ENCODE measurements around the gene OCA2.
"Not testable (repeated sequence)": the region's sequence is repeated elsewhere in the genome, so short reads cannot be mapped to it uniquely, and the experiment has no call there.

Gene OCA2

DNA sequence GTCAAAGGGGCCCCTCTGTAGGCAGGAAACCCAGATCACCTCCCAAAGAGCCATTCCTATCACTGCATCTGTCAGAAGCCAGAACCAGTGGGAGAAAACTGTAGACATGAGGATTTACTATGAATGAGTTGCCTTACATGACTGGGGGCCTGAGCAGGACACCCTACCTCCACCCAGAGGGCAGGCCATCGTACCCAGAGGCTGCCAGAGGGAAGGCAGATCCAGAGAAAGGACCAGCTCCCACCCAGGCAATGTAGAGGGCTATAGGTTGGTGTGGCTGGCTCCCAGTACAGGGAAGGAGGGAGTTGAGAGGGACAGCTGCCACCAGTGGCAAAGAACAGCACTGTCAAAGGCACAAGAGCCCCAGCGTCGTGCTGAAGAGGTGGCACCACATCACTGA lies 233.2 kb downstream of the OCA2 start:
- no peak for DNase-seq

DNA sequence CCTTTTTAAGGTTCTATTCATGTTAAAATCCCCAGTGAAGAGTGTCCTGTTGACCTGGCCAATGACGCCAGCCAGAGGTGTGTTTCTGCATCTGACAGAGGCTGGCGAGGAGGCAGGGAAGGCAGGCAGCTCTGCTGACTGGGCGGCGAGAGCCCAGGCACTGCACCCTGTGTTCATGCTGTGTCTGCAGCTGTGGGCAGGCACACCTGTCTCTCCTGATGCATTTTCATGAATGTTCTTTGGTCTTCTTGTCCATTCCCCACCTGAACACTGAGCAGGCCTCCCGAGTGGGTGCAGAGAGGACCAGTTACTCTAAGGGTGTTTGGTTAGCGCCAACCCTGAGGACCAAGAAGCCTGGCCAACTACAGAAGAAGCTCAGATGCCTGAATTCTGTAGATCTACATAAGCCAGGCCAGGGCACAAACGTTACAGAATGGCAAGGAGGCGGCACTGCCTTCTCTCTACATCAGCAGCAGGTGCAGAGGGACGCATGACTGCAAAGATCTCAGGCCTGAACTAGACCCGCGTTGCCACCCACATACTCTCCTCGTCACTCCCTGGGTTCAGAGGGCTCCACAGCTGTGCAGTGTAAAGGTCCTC lies 233.7 kb downstream of the OCA2 start:
- no peak for DNase-seq

DNA sequence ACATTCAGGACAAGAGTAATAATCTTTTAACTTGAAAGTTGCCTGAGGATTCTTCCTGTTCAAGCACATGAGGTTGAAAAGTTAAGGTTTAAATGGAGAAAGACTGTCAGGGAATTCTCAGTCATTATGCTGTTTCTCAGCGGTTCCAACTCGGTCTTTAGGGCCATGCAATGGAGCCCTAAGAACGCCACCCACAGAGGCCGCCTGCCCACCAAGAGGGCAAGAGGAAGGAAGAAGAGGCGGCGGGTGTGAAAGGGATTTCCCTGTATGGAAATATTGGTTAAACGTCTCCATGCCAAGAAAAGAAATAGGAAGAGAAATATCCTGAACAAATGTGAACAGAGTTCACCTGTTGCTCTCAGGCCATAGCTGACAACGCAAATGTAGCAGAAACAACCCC lies 234.4 kb downstream of the OCA2 start:
- no peak for DNase-seq

DNA sequence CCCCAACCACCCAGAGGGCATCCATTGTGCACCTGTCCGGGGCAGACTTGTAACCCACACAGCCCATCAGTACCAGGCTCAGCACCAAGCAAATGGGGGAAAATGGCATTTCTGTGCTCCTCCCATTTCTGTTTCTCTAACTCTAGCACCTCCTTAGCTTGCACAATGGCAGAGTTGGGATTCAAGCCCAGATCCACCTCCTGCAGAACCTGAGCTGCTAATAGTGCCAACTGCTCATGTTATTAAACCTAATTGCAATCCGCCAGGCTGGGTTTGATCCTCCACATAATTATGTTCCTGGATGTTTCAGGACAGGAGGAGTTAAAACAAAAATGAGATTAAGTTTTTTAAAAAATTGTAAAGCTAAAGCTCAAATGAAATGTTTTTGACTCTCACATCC lies 235.0 kb downstream of the OCA2 start:
- DNase-seq: no peak

DNA sequence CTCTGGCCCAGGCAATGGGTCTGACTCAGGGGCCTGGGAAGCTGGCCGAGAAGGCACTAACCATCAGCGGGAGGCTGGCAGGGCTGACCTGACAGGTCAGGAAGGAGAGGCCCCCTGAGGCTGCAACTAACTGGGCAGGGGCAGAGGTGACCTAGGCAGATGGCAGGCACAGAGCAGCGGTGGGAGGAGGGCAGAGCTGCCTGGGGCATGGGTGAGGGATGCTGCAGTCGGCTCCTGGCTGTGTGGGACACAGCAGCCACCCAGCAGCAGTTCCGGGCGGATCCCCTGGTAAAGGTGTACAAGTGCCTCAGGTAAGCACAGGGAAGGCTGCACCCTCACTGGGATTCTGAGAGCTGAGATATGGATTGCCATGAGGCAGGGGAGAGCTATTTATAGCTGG lies 236.1 kb downstream of the OCA2 start:
- DNase-seq: no peak

DNA sequence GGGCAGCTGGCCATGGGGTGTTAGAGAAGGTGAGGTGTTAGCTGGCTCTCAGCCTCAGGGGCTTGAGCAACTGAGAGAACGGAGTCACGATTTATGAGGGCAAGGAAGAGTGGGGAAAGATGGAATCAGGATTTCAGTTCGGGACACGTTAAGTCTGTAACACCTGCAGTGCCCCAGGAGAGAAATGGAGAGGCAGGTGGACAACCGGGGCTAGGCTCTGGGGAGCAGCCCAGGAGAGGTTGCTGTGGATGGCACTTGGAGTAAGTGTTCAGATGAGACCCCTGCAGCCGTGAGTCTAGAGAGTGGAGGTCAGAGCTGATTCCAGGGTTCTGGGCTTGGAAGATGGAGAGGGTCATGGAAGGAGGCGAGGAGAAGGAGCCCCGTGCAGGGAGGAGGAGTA lies 237.9 kb downstream of the OCA2 start:
- no peak for DNase-seq

DNA sequence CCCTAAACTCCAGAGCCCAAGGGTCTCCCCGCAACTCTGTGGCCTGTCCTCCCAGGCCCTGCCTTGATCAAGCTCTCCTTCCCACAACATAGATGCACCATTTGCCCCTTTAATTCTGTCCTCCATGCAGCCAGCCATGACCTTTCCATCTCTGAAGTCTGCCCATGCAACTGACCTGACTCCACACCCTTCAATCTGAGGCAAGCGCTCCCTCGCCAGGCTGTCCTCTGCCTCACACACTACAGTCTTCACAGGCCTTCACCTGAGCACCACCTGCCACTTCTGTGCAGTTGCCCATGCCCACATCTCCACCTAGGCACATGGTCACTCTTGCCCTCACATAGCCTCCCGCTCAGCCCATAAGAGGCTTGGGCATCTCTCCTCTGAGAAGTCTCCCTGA lies 244.0 kb downstream of the OCA2 start:
- DNase-seq: no peak

DNA sequence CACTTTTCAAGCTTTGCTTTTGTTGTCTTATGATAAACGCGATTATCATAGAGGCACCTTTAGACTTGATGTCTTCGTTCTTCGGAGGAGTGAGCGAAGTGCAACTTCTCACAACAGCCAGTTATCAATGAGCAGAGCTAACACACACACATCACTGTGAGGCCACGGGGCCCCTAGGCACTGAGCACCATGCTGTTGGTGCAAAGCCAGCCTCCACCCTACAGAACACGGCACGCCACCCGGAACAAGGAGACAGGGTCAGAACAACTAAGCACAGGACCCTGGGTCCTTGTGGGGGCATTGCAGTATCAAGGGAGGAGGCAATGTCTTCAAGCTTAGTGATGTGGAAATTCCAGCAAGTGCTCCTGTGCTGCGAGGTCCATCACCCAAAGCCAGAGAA lies 244.5 kb downstream of the OCA2 start:
- DNase-seq: no peak

DNA sequence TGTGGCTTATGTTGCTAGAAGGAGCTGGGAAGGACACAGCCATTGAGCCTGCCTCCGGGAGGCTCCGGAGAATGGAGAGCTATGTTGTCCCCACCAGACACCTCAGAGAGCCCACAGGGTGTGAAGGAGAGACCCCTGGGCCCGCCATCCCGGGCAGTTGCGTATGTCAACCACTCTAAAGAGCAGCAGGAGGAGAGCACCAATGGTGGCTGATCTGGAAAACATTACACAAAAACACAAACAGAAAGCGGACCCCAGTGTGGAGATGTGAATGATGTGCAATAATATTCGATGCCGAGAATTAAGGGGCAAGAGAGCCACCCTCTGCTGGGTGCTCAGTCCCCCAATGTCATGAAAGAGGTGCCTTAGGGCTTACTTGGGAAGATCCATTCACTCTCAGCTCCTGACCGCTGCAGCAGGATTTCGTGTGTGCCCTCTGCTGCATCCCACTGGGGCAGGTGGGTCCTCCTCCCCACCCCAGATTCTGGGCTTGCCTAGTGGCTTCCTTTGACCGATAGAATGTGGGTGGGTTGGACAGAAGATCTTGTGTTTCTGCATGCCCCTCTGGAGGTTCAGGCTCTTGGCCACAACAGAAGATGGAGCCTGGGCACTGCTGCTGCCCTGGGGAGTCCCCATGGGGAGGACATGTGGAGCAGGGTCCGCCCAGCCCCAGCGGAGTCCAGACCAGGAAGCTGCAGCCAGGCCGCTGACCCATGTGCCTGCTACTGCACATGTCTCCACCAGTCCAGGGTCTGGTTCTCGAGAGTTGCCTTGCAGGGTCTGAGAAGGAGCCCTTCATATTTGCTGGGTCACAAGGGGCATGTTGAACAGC lies 245.3 kb downstream of the OCA2 start:
- DNase-seq: no peak

DNA sequence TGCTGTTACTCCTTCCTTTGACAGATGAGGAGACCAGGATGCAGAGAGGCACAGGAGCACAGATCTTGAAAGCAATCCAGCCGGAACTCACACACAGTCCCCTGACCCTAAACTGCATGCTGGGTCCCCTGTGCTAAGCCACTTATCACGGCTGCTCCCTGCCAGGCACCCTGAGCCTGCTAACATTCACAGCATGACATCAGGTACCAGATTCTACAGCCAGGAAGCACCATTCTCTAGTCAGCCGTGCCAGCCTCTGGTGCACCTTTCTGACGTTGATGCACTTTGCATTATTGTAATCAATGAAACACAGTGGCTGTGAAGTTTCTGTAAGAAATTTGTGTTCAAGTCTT lies 247.3 kb downstream of the OCA2 start:
- no peak for DNase-seq

DNA sequence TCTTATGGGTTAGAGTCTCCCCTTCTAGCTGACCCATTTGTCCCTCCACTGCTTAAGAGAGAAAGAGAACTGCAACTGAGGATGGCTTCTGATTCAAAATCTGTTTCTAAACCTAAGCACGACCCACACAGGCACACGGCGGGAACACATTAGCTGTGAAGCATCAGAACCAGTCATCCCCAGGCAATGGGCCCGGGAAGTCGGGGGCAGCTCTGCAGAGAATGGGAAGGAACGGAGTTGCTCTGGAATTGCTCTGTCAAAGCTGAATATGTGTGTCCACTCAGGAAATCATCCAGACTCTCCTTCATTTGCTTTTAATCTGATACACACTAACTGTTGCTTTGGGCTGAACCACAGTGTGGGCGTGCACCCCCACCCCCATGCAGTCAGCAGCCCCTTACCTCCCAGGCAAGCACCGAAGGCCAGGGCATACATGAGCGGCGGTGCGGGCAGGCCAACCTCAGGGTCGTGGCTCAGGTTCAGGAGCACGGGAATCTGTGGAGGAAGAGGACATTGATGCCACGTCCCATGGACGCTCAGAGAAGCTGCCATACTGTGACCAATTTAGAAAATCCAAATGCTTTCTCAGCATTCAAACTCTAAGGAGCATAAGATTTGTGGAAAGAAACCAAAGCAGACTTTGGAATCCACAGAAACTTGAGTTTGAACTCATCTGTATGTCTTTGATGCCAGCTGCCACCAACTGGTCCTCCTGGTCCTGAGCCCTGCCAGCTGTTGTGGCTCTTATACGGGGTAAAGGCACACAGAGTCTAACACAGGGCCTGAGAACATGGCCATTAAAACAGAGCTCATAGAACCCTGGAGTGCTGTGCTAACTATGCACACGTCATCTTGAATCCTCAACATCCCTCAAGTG lies 247.9 kb downstream of the OCA2 start:
- no peak for DNase-seq

DNA sequence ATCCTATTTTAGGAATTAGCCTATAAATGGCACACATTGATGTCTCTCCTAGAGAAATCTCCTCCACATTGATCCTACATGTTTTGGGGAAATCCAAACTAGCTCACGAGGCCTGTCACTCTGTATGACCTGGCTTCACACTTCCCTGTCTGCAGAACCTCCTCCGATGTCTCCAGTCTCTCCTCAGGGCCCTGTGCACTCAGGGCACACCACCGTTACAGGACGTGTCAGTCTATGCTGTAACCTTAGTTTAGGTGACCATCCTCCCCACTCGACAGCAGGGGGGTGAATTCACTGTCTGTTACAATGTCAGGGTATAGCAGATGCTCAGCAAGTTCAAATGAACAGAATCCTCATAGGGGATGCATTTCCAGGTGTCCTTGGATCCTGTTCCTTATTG lies 249.1 kb downstream of the OCA2 start:
- no peak for DNase-seq

DNA sequence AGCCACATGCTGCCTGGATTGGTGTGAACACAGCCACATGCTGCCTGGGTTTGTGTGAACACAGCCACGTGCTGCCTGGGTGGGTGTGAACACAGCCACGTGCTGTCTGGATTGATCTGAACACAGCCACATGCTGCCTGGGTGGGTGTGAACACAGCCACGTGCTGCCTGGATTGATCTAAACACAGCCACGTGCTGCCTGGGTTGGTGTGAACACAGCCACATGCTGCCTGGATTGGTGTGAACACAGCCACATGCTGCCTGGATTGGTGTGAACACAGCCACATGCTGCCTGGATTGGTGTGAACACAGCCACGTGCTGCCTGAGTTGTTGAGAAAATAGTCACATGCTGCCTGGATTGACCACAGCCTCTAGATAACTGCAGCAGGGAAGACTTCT lies 250.2 kb downstream of the OCA2 start:
- DNase-seq: not testable (repeated sequence)

DNA sequence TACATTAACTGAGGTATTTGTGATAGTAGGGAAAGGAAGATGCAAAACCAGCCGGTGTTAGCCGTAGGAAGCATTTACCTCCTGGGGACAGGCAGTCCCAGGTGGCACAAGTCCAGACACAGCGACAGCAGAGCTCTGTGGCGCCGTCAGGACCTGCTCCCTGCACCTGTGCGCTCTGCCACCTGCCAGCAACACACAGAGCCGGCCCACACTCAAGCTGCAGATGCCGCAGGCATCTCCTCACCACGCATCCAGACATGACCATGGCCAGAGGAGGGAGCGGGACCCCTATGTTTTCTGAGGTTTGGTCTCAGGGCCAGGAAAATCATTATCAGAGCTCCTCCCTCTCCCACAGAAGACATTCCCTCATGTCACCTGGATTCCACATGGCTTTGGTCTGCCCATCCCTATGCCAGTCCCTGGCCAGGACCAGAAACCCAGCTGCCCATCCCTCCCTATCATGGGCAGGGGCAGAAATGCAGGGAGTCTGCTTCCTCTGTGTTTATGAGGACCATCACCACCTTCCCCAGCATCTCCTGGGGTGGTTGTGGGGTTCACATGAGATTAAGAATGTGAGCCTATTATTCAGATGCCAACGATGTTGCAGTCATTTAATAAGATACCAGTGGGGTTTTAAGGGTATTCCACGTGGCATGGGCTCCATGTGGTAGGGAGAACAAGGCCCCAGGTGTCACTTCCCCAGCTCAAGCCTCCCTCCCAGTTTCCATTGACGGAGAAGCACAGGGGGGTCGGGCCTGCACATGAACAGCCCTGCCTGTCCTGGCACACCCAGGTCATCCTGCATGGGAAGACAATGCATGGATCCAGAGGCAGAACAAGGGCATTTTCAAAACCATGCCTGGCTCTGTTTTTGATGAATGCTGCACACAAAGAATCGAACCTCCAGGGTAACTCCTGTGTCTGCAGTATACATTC lies 251.1 kb downstream of the OCA2 start:
- no peak for DNase-seq

DNA sequence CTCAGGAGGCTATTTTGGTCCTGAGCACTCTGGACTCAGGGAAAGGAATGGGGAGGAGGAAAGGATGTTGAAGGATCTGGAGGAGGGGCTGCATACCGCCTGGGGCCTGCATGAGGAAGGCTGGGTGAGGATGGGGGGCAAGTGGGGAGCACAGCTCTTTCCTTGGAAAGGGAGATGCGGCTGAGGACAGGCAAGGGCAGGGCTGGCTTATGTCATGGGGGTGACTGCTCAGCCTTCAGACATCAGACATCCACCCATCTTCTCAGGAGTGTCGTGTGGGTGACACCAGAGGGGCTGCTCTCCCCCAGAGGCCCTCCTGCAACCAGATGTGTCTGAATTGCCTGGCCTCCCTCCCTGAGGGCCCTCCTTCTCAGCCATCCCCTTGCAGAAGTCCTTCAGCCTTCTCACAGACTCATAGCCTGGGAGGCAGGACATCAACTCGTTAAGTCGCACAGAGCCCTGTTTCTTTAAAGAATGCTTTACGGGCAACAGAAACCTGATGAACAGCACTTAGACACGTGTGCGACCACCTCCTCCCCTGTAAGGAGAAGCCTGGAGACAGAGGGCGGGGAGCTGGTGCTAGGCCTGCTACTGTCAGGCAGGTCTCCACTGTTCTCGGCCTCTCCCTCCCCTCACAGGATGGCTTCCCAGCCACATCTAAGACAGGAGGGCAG lies 252.3 kb downstream of the OCA2 start:
- DNase-seq: no peak

DNA sequence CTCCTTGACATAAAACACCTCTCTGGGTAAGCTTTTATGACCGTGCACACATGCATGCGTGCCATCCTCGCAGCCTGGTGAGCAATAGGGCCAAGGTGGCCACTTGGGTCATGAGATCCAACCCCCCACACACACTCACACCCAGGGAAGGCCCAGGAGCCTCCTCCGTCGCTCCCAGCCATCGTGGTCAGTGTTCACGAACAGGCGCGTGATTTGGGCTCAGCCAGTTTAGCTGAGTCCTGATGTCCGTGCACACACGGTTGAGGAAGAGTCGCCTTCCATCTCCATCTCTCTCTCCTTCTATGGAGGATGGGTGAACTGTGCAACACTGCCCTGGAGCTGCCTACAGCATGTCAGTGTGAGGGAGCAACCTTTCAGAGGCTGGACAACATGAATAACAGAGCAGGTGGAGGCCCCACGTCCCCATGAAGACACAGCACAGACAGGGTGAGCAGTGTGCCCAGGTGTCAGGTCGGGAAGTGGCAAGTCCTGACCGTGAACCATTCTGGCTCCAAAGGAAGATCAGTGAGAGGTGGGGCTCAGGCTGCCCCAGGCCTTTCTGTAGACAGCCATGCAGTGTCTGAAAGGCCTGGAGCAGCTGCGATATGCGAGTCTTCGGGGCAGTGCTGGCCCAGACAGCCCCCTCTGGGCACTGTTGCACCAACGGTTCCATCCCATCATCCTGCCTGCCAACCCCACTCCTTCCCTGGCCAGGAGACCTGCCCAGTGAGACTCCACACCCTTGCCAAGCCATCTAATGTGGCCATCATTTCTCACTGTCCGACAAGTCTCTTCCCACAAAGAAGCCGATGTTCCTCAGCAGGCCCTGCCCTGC lies 253.4 kb downstream of the OCA2 start:
- no peak for DNase-seq

DNA sequence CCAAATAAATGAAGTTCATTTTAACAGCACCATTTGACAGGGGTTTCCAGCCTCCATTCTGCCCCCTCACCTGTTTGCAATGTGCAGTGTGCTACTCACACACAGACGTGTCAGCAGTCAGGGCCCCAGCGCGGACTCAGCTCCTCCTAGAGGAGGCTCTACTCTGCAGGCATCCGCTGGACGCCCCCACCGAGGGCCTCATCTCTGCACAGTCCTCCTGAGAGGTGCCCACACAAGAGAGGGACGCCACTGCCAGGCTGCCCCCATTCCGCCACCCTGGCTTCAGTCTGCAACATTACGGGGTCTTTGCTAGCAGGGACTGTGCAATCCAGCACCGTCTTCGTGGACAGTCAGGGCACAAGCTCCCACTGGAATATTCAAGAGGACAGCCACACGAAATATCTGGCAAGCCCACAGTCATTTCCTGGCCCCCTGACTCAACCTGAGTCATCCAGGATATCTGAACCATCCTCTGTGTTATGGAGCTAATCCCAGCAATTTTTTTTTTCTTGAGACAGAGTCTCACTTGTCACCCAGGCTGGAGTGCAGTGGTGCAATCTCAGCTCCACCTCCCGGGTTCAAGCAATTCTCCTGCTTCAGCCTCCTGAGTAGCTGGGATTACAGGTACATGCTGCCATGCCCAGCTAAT lies 255.0 kb downstream of the OCA2 start:
- DNase-seq: no peak

DNA sequence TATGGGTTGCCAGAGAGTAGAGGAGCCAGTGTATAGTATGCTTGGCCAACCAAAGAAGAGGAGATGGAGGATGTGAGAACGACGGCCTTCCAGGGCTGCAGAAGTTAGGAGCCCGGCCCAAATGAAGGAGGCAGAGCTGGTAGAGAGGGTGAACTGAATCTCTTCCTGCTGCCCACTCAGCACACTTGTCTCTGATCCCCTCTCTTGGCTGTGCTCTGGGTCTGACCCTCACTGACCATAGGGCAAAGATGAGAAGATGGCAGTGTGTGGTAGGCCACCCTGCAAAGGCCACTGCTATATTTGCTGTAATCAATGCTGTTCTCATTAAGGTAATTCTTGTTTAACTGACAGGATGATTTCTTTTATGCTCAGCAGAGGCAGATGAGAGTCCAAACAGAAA lies 256.0 kb downstream of the OCA2 start:
- DNase-seq: no peak

DNA sequence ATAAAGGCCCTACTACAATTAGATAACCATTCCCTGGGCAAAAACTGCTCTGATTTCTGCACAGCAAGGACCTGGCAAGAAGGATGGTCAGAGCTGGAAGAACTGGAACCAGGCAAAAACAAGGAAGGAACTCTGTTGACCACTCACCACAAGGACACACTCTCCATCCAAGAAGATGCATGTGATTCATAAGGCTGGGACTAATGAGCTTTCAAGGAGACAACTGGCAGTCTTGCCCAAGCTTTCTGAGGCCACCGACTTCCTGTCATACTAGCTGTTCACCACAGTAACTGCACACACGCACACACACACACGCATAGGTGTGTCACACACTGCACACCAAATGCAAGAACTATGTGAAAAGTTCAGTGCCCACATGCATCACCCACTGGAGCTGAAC lies 256.6 kb downstream of the OCA2 start:
- DNase-seq: no peak

DNA sequence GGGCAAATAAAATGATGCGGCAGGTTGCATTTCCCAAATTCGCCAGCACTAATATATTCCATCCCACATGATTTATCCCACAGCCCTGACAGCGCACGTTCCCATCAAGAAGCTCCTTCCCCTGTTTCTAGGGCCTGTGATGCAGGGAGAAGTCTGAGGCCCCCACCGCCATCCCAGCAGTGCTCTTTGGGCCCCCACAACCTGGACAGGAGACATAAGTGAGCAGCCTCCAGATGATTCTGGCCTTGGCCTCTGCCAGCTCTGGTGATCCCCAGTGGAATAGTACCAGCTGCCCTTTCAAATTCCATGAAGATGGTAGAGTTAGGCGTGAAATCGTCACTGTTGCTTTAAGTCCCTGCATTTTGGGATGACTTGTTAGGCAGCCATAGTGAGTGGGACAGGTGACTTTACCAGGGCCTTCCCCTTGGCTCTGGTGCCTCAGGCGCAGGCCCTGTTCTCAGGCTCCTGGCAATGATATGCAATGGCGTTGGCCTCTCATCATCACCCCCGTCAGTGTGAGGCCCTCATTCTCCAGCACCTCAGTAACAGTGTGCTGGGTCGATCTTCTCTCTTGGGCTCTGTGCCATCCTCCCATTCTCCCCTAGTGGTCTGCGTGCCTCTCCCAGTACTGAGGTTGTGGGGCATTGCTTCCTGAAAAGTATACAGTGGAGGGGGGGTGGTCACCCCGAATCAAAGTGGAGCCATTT lies 263.7 kb downstream of the OCA2 start:
- DNase-seq: no peak
